Activated T-cell treated with anti-CD3 and anti-CD28 coated beads, Interleukin-2, amount 50 U/mL, for 72 hours (primary cell): Measurements from ENCODE around the gene SND1. TPM values are rescaled to one million over a fixed set of nuclear protein-coding genes. Genes with fewer than 3 reads are reported as not detected.
A peak's percentile ranks its signal among the peaks of the same experiment; 100 is the strongest.

Experiments used
- ATAC-seq, 2 donors: fragments of 150-1000 bp; cut with Tn5 transposase; replicated peaks in 1 of 2; 2 replicates each; pipeline ENCODE4 v1.10.0; 2021; ENCODE audit warnings: moderate library complexity in 2 of 2, mild to moderate bottlenecking in 1 of 2
- DNase-seq, 2 donors: peaks; one replicate each; pipeline ENCODE4 v3.0.0; 2021 to 2022; ENCODE audit warnings: mixed read lengths in 1 of 2
- H3K27ac Mint-ChIP-seq: one replicate; pipeline ENCODE4 v1.8.0; 2022; ENCODE audit warnings: mild to moderate bottlenecking, moderate library complexity, mixed read lengths
- H3K27me3 Mint-ChIP-seq: one replicate; pipeline ENCODE4 v1.8.0; 2022; ENCODE audit warnings: low read depth, mixed read lengths
- H3K36me3 Mint-ChIP-seq, 2 donors: one replicate each; pipeline ENCODE4 v1.8.0; 2022; ENCODE audit warnings: mixed read lengths in 2 of 2, mild to moderate bottlenecking in 1 of 2; ENCODE audit not compliant: insufficient read depth in 2 of 2
- H3K4me1 Mint-ChIP-seq: one replicate; pipeline ENCODE4 v1.8.0; 2022; ENCODE audit warnings: low read depth, mixed read lengths
- H3K4me3 Mint-ChIP-seq, 2 donors: one replicate each; pipeline ENCODE4 v1.8.0; 2022; ENCODE audit warnings: mild to moderate bottlenecking in 2 of 2, mixed read lengths in 2 of 2, moderate library complexity in 2 of 2
- H3K9me3 Mint-ChIP-seq, 2 donors: one replicate each; pipeline ENCODE4 v1.8.0; 2022; ENCODE audit warnings: mixed read lengths in 2 of 2
- total RNA-seq, 2 donors: library from RNA; stranded (reverse); gene quantifications; one replicate each; pipeline ENCODE4 v1.2.3, GENCODE V29; 2022

Gene SND1
- total RNA-seq, 2 donors from 2014 or later = 237 to 285 TPM

- H3K4me1 Mint-ChIP-seq = no peaks in the 10 kb centered on the region
- ATAC-seq (no peak), DNase-seq (no peak)
- H3K27ac Mint-ChIP-seq = no peak overlapping the region
- H3K36me3 Mint-ChIP-seq = peaks cover 0 to 1% of the 10 kb centered on the region in 2 donors
- H3K4me3 Mint-ChIP-seq = no peak overlapping the region
- H3K9me3 Mint-ChIP-seq = no peaks in the 10 kb centered on the region
- H3K27me3 Mint-ChIP-seq = no peaks in the 10 kb centered on the region
Observed at GRCh38 chr7:128014811-128015210, 362.8 kb downstream of the SND1 start.

- peaks cover 17% of the 10 kb centered on the region for H3K4me1 Mint-ChIP-seq
- ATAC-seq (no peak), DNase-seq (no peak)
- no peaks in the 10 kb centered on the region for H3K27me3 Mint-ChIP-seq
- no peak overlapping the region for H3K27ac Mint-ChIP-seq
- no peaks in the 10 kb centered on the region for H3K9me3 Mint-ChIP-seq
- peaks cover 1 to 6% of the 10 kb centered on the region in 2 donors for H3K36me3 Mint-ChIP-seq
- H3K4me3 Mint-ChIP-seq = no peak overlapping the region
Observed at GRCh38 chr7:128017460-128017859, 365.5 kb downstream of the SND1 start.

DNA sequence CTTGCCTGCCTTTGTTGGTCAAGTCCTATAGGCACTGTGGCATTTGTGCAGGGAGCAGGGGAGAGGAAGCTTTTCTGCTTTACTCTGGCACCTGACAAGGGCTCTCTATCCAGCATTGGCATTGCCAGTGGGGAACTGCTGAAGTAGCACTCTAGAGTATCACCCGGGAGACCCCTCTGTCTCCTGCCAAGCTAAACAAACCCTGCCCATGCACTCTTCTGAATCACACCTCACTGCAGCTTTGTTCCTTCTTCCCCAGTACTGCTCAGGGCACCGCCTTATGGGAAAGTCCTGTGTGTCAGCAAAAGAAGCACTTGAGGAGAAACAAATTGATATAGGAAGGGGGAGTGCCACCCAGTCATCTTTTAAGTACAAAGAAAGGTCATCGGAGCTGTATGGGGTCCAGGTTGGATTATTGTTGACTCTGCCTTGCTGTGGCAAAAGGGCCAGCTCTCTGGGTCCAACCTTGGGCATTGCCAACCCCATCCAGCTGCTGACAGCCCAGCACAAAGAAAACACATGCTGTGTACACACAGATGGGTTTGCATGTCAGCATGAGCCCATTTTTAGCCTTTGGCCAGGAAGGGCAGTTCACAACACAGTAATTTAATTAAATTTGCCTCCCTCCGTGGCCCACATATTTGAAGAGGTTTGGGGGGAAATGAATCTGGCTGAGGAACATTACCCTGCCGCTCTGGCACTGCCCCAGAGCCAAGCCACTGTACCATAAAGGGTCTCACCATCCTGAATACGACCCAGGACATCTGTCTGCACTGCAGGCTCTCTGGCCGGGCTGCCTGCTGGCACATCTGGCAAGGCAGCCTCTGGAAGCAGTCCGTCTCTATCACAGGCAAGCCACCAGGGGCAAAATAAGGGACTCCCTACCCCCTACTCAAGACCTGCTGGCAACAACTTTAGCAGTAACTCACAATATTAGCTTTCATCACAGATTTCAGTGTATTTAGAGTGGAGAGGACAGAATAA is 366.2 kb downstream of the SND1 start:
- Mint-ChIP-seq H3K36me3 (peaks cover 1 to 6% of the 10 kb centered on the region in 2 donors), H3K27me3 (no peaks in the 10 kb centered on the region), H3K4me1 (peaks cover 17% of the 10 kb centered on the region), H3K4me3 (no peak overlapping the region), H3K9me3 (no peaks in the 10 kb centered on the region), H3K27ac (no peak overlapping the region)
- DNase-seq (no peak), ATAC-seq (no peak)

GRCh38 chr7:128019288-128019687 is 367.3 kb downstream of the SND1 start:
- Mint-ChIP-seq H3K36me3 (peaks cover 1 to 5% of the 10 kb centered on the region in 2 donors), H3K27ac (no peak overlapping the region), H3K4me3 (no peak overlapping the region)

DNA sequence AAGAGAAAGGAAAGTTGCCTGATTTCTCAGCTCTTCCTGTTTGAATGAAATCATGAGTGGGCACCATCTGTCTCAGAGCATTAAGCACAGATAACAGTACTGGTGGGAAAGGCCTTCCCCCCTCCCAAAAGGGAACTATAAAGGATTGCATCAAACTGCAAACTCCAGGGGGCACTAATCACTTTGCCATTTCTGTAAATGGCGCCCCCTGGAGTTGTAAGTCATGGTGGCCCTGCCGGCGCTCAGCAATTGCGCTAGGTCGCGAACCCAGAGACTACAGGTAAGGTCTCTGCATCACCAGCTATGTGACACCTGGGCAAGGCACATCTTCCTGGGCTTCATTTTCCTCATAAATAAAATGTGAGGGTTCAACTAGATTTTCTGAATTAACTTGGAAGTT is 368.2 kb downstream of the SND1 start:
- Mint-ChIP-seq H3K9me3 (no peaks in the 10 kb centered on the region), H3K36me3 (peaks cover 1 to 5% of the 10 kb centered on the region in 2 donors)
- no peak for ATAC-seq

More at GRCh38 chr7:128019288-128019687, 367.3 kb downstream of the SND1 start:
- Mint-ChIP-seq H3K27me3 (no peaks in the 10 kb centered on the region), H3K4me1 (peaks cover 17% of the 10 kb centered on the region), H3K9me3 (no peaks in the 10 kb centered on the region)
- ATAC-seq = no peak
- DNase-seq = no peak

DNA sequence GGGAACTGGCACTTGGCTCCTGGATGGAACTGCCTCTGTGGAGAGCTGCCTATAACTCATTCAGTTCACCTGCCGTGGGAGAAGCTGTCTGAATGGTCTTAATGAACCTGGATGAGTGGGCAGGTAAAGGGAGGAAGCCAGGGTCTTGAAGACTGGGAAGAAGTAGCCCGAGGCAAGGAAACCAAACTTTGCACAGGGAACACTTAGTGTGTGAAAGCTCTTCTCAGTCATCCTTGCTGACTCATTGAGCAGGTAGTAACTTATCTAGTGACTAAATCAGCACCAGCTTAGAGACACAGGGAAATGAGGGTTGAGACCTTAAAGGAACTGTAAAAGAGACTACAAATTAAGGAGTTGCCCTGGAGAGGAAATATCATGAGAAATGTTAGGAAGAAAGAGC is 369.4 kb downstream of the SND1 start:
- DNase-seq (no peak), ATAC-seq (peak in 1 of 2 donors; percentile 47)
- Mint-ChIP-seq H3K36me3 (peaks cover 1 to 5% of the 10 kb centered on the region in 2 donors), H3K4me3 (no peak overlapping the region), H3K4me1 (peaks cover 17% of the 10 kb centered on the region), H3K27me3 (no peaks in the 10 kb centered on the region), H3K9me3 (no peaks in the 10 kb centered on the region), H3K27ac (no peak overlapping the region)

More for the DNA sequence above, 368.2 kb downstream of the SND1 start:
- Mint-ChIP-seq H3K4me1 (peaks cover 17% of the 10 kb centered on the region), H3K4me3 (no peak overlapping the region), H3K27me3 (no peaks in the 10 kb centered on the region), H3K27ac (no peak overlapping the region)
- DNase-seq = peak; percentile 27 to 37

- Mint-ChIP-seq H3K27me3 (no peaks in the 10 kb centered on the region), H3K4me1 (peaks cover 21% of the 10 kb centered on the region), H3K36me3 (peaks cover 1 to 5% of the 10 kb centered on the region in 2 donors), H3K9me3 (no peaks in the 10 kb centered on the region), H3K4me3 (no peak overlapping the region), H3K27ac (no peak overlapping the region)
- ATAC-seq (no peak), DNase-seq (no peak)
Observed at GRCh38 chr7:128022631-128023532, 370.9 kb downstream of the SND1 start.

- DNase-seq = no peak
- H3K27ac Mint-ChIP-seq = no peak overlapping the region
- H3K27me3 Mint-ChIP-seq = no peaks in the 10 kb centered on the region
- peaks cover 21% of the 10 kb centered on the region for H3K4me1 Mint-ChIP-seq
- ATAC-seq = no peak
- no peaks in the 10 kb centered on the region for H3K9me3 Mint-ChIP-seq
- H3K36me3 Mint-ChIP-seq = peaks cover 8 to 11% of the 10 kb centered on the region in 2 donors
- no peak overlapping the region for H3K4me3 Mint-ChIP-seq
Observed at GRCh38 chr7:128024151-128024550, 372.2 kb downstream of the SND1 start.

DNA sequence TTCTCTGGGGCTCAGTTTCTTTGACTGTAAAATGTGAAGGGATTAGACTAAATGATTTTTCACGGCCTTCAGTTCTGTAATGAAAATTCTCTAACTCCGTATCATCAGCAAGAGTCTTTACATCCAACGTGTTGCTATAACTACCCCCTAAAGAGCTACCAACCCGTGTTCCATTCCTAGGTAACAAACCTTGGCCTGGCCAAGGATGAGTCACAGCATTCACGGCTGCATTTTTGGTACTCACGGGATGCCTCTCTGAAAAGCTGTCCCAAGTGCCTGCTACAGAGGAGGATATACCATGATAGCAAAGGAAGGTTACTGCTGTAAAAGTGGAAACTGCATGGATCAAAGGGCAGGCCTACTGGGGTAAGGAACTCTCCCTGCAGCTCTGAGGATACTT is 373.4 kb downstream of the SND1 start:
- Mint-ChIP-seq H3K27me3 (no peaks in the 10 kb centered on the region), H3K4me1 (peaks cover 22% of the 10 kb centered on the region), H3K27ac (no peak overlapping the region), H3K9me3 (no peaks in the 10 kb centered on the region), H3K4me3 (no peak overlapping the region), H3K36me3 (peaks cover 10 to 14% of the 10 kb centered on the region in 2 donors)
- no peak for ATAC-seq
- no peak for DNase-seq

GRCh38 chr7:128025819-128026218 is 373.8 kb downstream of the SND1 start:
- Mint-ChIP-seq H3K4me1 (peaks cover 21% of the 10 kb centered on the region), H3K9me3 (no peaks in the 10 kb centered on the region), H3K36me3 (peaks cover 10 to 12% of the 10 kb centered on the region in 2 donors), H3K4me3 (no peak overlapping the region), H3K27ac (no peak overlapping the region), H3K27me3 (no peaks in the 10 kb centered on the region)
- ATAC-seq (no peak), DNase-seq (no peak)

- DNase-seq (no peak), ATAC-seq (no peak)
- Mint-ChIP-seq H3K4me1 (peaks cover 13% of the 10 kb centered on the region), H3K27ac (no peak overlapping the region), H3K36me3 (peaks cover 9 to 10% of the 10 kb centered on the region in 2 donors), H3K4me3 (no peak overlapping the region), H3K27me3 (no peaks in the 10 kb centered on the region), H3K9me3 (no peaks in the 10 kb centered on the region)
Observed at GRCh38 chr7:128026551-128026950, 374.6 kb downstream of the SND1 start.

GRCh38 chr7:128027485-128027980 is 375.5 kb downstream of the SND1 start:
- Mint-ChIP-seq H3K4me3 (no peak overlapping the region), H3K9me3 (no peaks in the 10 kb centered on the region), H3K4me1 (peaks cover 11% of the 10 kb centered on the region), H3K27ac (no peak overlapping the region), H3K36me3 (peaks cover 10 to 11% of the 10 kb centered on the region in 2 donors), H3K27me3 (no peaks in the 10 kb centered on the region)
- ATAC-seq (no peak), DNase-seq (no peak)
